ENCODE measurements around the gene CSNK1A1. TPM values are rescaled to one million over a fixed set of nuclear protein-coding genes. Genes with fewer than 3 reads are reported as not detected.

CSNK1A1 gene
- total and polyA plus RNA-seq, 2 of the 4 experiments (the other 2 are of a cell fraction) = 140 to 419 TPM

DNA sequence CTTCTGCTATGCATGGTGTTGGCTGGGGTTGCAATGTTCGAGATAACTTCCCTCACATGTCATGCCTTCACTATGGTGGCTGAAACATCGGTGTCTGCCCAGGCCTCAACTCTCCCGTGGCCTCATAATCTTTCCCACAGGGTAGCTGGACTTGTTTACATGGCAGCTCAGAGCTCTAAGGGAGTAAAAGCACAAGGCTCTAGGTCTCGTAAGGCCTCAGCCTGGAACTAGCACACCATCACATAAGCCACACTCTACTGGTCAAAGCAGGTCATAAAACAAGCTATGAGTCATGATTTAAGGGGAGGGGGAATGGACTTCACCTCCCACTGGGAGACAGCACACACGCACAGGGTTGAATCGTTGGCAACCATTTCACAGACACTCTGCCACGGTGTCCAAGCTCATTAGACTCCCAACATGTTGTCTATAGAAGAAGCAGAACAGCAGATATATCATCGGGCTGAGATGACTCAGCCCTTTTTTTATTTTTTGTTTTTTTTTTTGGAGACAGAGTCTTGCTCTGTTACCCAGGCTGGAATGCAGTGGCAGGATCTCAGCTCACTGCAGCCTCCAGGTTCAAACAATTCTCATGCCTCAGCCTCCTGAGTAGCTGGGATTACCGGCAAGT is 105.4 kb downstream of the CSNK1A1 start:
- Histone ChIP-seq H2AK5ac (ENCODE audit: low read depth, low read length) (peak overlapping the region; percentile 93), H3K9me1 (ENCODE audit: insufficient read depth, low read length) (peaks cover 29% of the 10 kb centered on the region), H3K9ac (ENCODE audit: low read depth, low read length) (peak overlapping the region; percentile 36), H3K56ac (ENCODE audit: extremely low read depth, insufficient read depth, low read length) (peak overlapping the region; percentile 77), H3K4ac (ENCODE audit: low read depth, low read length) (peak overlapping the region; percentile 98), H3K4me2 (ENCODE audit: low read depth, low read length) (peak overlapping the region; percentile 8; the same call in 1 of the 2 replicates), H4K8ac (ENCODE audit: low read depth in 2 of 2, low read length in 2 of 2) (peak overlapping the region; percentile 60 to 89), H3K27me3 (ENCODE audit: control insufficient read depth, insufficient read depth, low read length) (no peaks in the 10 kb centered on the region), H2AK9ac (replicated peaks; ENCODE audit: low read depth, low read length, poor library complexity) (peak overlapping the region; percentile 75), H2AFZ (replicated peaks; ENCODE audit: low read length, poor library complexity) (peak overlapping the region; percentile 83), H3K4me1 (ENCODE audit: control insufficient read depth, insufficient read depth, low read length) (peaks cover 27% of the 10 kb centered on the region), H3K23ac (ENCODE audit: low read depth, low read length) (peak overlapping the region; percentile 97), H3K18ac (ENCODE audit: low read depth, low read length) (peak overlapping the region; percentile 84), H4K20me1 (ENCODE audit: insufficient read depth, low read length) (no peaks in the 10 kb centered on the region), H2BK5ac (ENCODE audit: low read depth, low read length, poor library complexity, severe bottlenecking) (peak overlapping the region; percentile 89), H3K9me3 (ENCODE audit: control insufficient read depth, insufficient read depth, low read length) (no peaks in the 10 kb centered on the region), H2BK120ac (ENCODE audit: low read depth, low read length) (peak overlapping the region; percentile 98), H2BK20ac (ENCODE audit: low read depth, low read length) (peak overlapping the region; percentile 96), H3K79me1 (ENCODE audit: low read depth in 1 of 2, low read length in 2 of 2) (peaks cover 8 to 46% of the 10 kb centered on the region in 2 experiments; a peak in 3 of 4 replicates), H3K27ac (ENCODE audit: insufficient read depth, low read length) (peak overlapping the region; percentile 95), H3K14ac (replicated peaks; ENCODE audit: low read depth, low read length) (peak overlapping the region; percentile 93), H4K5ac (ENCODE audit: low read depth, low read length) (peak overlapping the region; percentile 81), H3K36me3 (ENCODE audit: control insufficient read depth, insufficient read depth, low read length) (no peaks in the 10 kb centered on the region), H4K91ac (ENCODE audit: insufficient read depth, low read depth, low read length) (peak overlapping the region; percentile 96), H2BK15ac (ENCODE audit: low read depth, low read length) (peak overlapping the region; percentile 89), H3K4me3 (ENCODE audit: insufficient read depth, low read depth, low read length) (no peak overlapping the region)
- CTCF ChIA-PET = interaction anchor here (0.6 to 2.4 kb wide), 9 partner anchors 9 to 625 kb away, joined by 3 to 9 read pairs (median 3); partner anchors contain the start of gene CSNK1A1
- in situ Hi-C loops (cut with MboI; ENCODE audit: low sequenced_read_pairs) = loop anchor here (5.0 kb wide), 1 partner anchor 41 kb away; no protein-coding TSS in a partner anchor
- intact Hi-C loops (cut with micrococcal nuclease) = loop anchor here (1.0 kb wide), 1 partner anchor 40 kb away; no protein-coding TSS in a partner anchor
- WGBS, 2 experiments (ENCODE audit: extremely low coverage in 2 of 2, insufficient read length in 1 of 2) = 0% methylated on average over 1 of the region's 9 CpGs; no CpG with 5 or more reads in 1 of the 2 experiments
- DNase-seq (peak; percentile 99), ATAC-seq (ENCODE audit: low read depth) (peak; percentile 78)
- POLR2A ChIA-PET (ENCODE audit: unreplicated experiment) = interaction anchor here (0.5 to 1.6 kb wide), 12 partner anchors 10 to 179 kb away, joined by 3 to 15 read pairs (median 4); partner anchors contain the start of gene CSNK1A1
- dilution Hi-C loops (cut with HindIII; ENCODE audit: low sequenced_read_pairs, unreplicated experiment) = no loop called here
- no TSS peak for BruUV-seq (replicated peaks)
- peak; percentile 73 for TF ChIP-seq MAZ (IDR thresholded peaks at IDR 0.05; ENCODE audit: borderline replicate concordance, low read depth, low read length)
- TF ChIP-seq, protein P1, sequence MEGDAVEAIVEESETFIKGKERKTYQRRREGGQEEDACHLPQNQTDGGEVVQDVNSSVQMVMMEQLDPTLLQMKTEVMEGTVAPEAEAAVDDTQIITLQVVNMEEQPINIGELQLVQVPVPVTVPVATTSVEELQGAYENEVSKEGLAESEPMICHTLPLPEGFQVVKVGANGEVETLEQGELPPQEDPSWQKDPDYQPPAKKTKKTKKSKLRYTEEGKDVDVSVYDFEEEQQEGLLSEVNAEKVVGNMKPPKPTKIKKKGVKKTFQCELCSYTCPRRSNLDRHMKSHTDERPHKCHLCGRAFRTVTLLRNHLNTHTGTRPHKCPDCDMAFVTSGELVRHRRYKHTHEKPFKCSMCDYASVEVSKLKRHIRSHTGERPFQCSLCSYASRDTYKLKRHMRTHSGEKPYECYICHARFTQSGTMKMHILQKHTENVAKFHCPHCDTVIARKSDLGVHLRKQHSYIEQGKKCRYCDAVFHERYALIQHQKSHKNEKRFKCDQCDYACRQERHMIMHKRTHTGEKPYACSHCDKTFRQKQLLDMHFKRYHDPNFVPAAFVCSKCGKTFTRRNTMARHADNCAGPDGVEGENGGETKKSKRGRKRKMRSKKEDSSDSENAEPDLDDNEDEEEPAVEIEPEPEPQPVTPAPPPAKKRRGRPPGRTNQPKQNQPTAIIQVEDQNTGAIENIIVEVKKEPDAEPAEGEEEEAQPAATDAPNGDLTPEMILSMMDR (conservative IDR thresholded peaks at IDR 0.05; ENCODE audit: low read depth, low read length) = 0 out of 2 replicates have a peak, but pooled peaks have one; percentile 11
- no peak for TF ChIP-seq CEBPB (IDR thresholded peaks at IDR 0.05; ENCODE audit: low read depth, low read length)
- TF ChIP-seq CHD1 (IDR thresholded peaks at IDR 0.05; ENCODE audit: low read depth, low read length) = no peak
- no peak for TF ChIP-seq RCOR1 (IDR thresholded peaks at IDR 0.05; ENCODE audit: insufficient replicate concordance, low read length)
- TF ChIP-seq POLR2A (IDR thresholded peaks at IDR 0.05; ENCODE audit: low read depth, low read length) = peak; percentile 66
- TF ChIP-seq, protein P2, sequence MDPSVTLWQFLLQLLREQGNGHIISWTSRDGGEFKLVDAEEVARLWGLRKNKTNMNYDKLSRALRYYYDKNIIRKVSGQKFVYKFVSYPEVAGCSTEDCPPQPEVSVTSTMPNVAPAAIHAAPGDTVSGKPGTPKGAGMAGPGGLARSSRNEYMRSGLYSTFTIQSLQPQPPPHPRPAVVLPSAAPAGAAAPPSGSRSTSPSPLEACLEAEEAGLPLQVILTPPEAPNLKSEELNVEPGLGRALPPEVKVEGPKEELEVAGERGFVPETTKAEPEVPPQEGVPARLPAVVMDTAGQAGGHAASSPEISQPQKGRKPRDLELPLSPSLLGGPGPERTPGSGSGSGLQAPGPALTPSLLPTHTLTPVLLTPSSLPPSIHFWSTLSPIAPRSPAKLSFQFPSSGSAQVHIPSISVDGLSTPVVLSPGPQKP (IDR thresholded peaks at IDR 0.05; ENCODE audit: borderline replicate concordance, low read depth, low read length) = no peak
- TF ChIP-seq, protein P3, sequence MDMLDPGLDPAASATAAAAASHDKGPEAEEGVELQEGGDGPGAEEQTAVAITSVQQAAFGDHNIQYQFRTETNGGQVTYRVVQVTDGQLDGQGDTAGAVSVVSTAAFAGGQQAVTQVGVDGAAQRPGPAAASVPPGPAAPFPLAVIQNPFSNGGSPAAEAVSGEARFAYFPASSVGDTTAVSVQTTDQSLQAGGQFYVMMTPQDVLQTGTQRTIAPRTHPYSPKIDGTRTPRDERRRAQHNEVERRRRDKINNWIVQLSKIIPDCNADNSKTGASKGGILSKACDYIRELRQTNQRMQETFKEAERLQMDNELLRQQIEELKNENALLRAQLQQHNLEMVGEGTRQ (IDR thresholded peaks at IDR 0.05; ENCODE audit: low read depth, low read length) = no peak
- peak; percentile 95 for TF ChIP-seq NFE2L2 (IDR thresholded peaks at IDR 0.05; ENCODE audit: low read depth, low read length)
- TF ChIP-seq MXI1 (IDR thresholded peaks at IDR 0.05; ENCODE audit: borderline replicate concordance, low read depth, low read length) = no peak
- TF ChIP-seq SMC3 (IDR thresholded peaks at IDR 0.05; ENCODE audit: low read depth, low read length) = no peak
- no peak for TF ChIP-seq RFX5 (IDR thresholded peaks at IDR 0.05; ENCODE audit: low read depth, low read length)
- TF ChIP-seq FOS (IDR thresholded peaks at IDR 0.05; ENCODE audit: low read depth, low read length) = peak; percentile 95
- peak; percentile 76 for TF ChIP-seq BHLHE40 (IDR thresholded peaks at IDR 0.05; ENCODE audit: low read depth, low read length)
